Measurements from ENCODE around the gene BAIAP2L2.

BAIAP2L2 gene

DNA sequence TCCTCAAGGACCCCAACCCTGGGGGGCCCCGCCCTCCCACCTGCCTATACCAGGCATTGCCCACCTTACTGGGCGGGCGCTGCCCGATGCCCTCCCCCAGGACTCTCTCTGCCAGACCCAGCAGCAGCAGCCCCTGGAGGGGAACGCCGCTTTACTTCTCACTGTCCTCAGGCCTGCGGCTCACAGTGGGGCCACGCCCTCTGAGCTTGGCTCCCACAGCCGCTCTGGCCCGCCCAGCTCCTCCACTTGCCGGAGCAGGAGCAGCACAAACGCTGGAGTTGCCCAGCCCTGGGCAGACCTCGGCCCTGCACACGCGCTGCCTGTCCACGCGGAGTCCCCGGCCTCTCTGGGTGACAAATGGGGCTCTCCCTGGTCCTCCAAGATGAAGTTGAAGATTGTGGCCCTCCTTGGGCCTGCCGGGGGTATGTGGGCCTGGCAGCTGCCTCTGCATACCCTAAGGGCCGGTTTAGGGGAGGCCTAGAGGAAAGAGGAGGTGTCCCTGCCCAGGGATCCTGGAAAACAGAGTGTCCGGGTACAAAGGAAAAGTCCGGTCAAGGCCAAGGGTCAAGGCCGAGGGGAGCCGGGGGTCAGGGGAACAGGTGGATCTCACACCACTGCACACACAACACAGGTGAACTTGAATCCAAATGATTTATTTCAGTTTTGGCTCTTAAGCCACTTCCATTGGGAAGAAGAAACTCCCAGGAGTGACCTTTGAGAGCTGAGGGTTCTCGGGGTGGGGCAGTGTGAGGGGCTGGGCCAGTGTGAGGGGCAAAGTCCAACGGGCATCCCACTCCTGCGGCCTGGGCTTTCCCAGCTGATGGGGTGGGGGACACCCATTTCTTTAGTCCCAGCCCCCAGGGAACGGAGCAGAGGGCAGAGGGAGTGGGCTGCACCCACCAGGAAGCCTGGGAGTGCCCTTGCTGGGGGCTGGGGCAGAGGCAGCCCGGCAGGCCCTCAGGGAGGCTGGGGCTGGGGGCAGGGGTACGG, 674 bp upstream of the BAIAP2L2 start:
- Histone ChIP-seq H3K27me3 (ENCODE audit: control insufficient read depth, insufficient read depth, low read length) (no peaks in the 10 kb centered on the region), H3K27ac (ENCODE audit: low read depth, low read length) (no peak overlapping the region), H3K36me3 (ENCODE audit: control insufficient read depth, insufficient read depth, low read length) (no peaks in the 10 kb centered on the region), H3K4me3 (ENCODE audit: low read length) (peak overlapping the region; percentile 40), H3K9ac (ENCODE audit: low read length) (peak overlapping the region; percentile 16), H3K4me1 (ENCODE audit: control insufficient read depth, insufficient read depth, low read length) (no peaks in the 10 kb centered on the region)

- H3K27me3 ChIP-seq (ENCODE audit: control insufficient read depth, insufficient read depth, low read length): no peaks in the 10 kb centered on the region
- H3K36me3 ChIP-seq (ENCODE audit: control insufficient read depth, insufficient read depth, low read length): no peaks in the 10 kb centered on the region
- no peak overlapping the region for H3K4me3 ChIP-seq (ENCODE audit: low read length)
- H3K4me1 ChIP-seq (ENCODE audit: control insufficient read depth, insufficient read depth, low read length): no peaks in the 10 kb centered on the region
- H3K27ac ChIP-seq (ENCODE audit: low read depth, low read length): no peak overlapping the region
- no peak overlapping the region for H3K9ac ChIP-seq (ENCODE audit: low read length)
Measured at GRCh38 chr22:38109371-38110001, 998 bp downstream of the BAIAP2L2 start.

- Histone ChIP-seq H3K4me1 (ENCODE audit: control insufficient read depth, insufficient read depth, low read length) (no peaks in the 10 kb centered on the region), H3K27ac (ENCODE audit: low read depth, low read length) (no peak overlapping the region), H3K36me3 (ENCODE audit: control insufficient read depth, insufficient read depth, low read length) (no peaks in the 10 kb centered on the region), H3K4me3 (ENCODE audit: low read length) (no peak overlapping the region), H3K9ac (ENCODE audit: low read length) (no peak overlapping the region), H3K27me3 (ENCODE audit: control insufficient read depth, insufficient read depth, low read length) (no peaks in the 10 kb centered on the region)
Measured at GRCh38 chr22:38108561-38109319, 1.7 kb downstream of the BAIAP2L2 start.

GRCh38 chr22:38107692-38108515, 2.6 kb downstream of the BAIAP2L2 start:
- Histone ChIP-seq H3K27ac (ENCODE audit: low read depth, low read length) (no peak overlapping the region), H3K27me3 (ENCODE audit: control insufficient read depth, insufficient read depth, low read length) (no peaks in the 10 kb centered on the region), H3K9ac (ENCODE audit: low read length) (no peak overlapping the region), H3K4me1 (ENCODE audit: control insufficient read depth, insufficient read depth, low read length) (no peaks in the 10 kb centered on the region), H3K36me3 (ENCODE audit: control insufficient read depth, insufficient read depth, low read length) (no peaks in the 10 kb centered on the region), H3K4me3 (ENCODE audit: low read length) (no peak overlapping the region)

GRCh38 chr22:38106814-38107578, 3.5 kb downstream of the BAIAP2L2 start:
- no peak overlapping the region for H3K9ac ChIP-seq (ENCODE audit: low read length)
- no peak overlapping the region for H3K27ac ChIP-seq (ENCODE audit: low read depth, low read length)

GRCh38 chr22:38104084-38104483, 6.4 kb downstream of the BAIAP2L2 start:
- no peaks in the 10 kb centered on the region for H3K27me3 ChIP-seq (ENCODE audit: control insufficient read depth, insufficient read depth, low read length)
- H3K4me1 ChIP-seq (ENCODE audit: control insufficient read depth, insufficient read depth, low read length): no peaks in the 10 kb centered on the region
- H3K9ac ChIP-seq (ENCODE audit: low read length): no peak overlapping the region
- H3K36me3 ChIP-seq (ENCODE audit: control insufficient read depth, insufficient read depth, low read length): no peaks in the 10 kb centered on the region
- H3K4me3 ChIP-seq (ENCODE audit: low read length): no peak overlapping the region
- no peak overlapping the region for H3K27ac ChIP-seq (ENCODE audit: low read depth, low read length)

More at GRCh38 chr22:38106814-38107578, 3.5 kb downstream of the BAIAP2L2 start:
- Histone ChIP-seq H3K27me3 (ENCODE audit: control insufficient read depth, insufficient read depth, low read length) (no peaks in the 10 kb centered on the region), H3K36me3 (ENCODE audit: control insufficient read depth, insufficient read depth, low read length) (no peaks in the 10 kb centered on the region), H3K4me3 (ENCODE audit: low read length) (no peak overlapping the region), H3K4me1 (ENCODE audit: control insufficient read depth, insufficient read depth, low read length) (no peaks in the 10 kb centered on the region)

DNA sequence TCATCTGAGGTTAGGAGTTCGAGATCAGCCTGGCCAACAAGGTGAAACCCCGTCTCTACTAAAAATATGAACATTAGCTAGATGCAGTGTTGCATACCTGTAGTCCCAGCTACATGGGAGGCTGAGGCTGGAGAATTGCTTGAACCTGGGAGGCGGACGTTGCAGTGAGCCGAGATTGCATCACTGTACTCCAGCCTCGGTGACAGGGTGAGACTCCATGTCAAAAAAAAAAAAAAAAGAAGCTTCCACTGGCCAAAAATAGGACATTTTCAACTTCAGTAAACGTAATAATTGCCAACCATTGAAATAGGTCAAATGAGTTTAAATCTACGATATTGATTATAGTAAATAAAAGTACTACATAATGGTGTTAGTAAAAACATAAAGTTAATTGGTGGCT, 6.8 kb downstream of the BAIAP2L2 start:
- Histone ChIP-seq H3K9ac (ENCODE audit: low read length) (no peak overlapping the region), H3K27ac (ENCODE audit: low read depth, low read length) (no peak overlapping the region), H3K4me1 (ENCODE audit: control insufficient read depth, insufficient read depth, low read length) (no peaks in the 10 kb centered on the region), H3K27me3 (ENCODE audit: control insufficient read depth, insufficient read depth, low read length) (no peaks in the 10 kb centered on the region), H3K36me3 (ENCODE audit: control insufficient read depth, insufficient read depth, low read length) (peaks cover 4% of the 10 kb centered on the region), H3K4me3 (ENCODE audit: low read length) (no peak overlapping the region)

DNA sequence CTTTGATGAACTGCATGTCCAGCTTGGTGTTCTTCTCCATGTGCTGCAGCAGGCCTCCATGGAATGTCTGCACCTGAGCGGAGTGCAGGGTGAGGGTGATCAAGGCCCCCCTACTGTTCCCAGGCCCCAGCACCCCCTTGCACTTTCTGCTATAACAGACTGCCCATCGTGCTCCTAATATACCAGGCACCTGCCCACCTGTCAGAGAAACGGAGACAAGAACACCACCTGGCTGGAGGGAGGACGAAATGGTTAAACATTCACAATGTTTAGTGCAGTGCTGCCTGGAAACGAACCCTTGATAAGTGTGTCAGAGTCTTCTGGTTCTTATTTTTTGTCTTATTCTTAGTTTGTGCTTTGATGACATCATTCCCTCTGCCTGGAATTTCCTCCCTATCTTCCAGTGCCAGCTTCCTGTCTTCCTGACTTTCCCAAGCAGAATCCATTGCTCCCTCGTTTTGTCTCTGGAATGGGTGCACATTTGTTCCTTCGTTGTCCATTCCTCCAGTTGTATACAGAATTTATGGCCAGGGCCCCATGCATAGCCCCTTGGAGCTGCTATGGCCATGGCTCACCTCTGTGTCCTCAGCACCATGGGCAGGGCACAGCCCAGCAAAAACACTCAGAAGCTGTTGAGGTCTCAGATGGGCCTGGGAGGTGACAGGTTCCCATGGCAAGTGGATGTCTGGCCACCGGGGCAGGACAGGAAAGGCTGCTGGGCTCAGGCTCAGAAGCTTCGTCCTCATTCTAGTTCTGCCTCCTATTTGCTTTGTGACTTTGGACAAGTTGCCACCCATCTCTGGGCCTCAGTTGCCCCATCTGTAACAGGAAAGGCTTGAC, 11.9 kb downstream of the BAIAP2L2 start:
- H3K27ac ChIP-seq (ENCODE audit: low read depth, low read length): no peak overlapping the region
- no peaks in the 10 kb centered on the region for H3K4me1 ChIP-seq (ENCODE audit: control insufficient read depth, insufficient read depth, low read length)
- no peak overlapping the region for H3K4me3 ChIP-seq (ENCODE audit: low read length)
- peak overlapping the region; percentile 13 for H3K9ac ChIP-seq (ENCODE audit: low read length)
- H3K36me3 ChIP-seq (ENCODE audit: control insufficient read depth, insufficient read depth, low read length): peaks cover 4% of the 10 kb centered on the region
- H3K27me3 ChIP-seq (ENCODE audit: control insufficient read depth, insufficient read depth, low read length): no peaks in the 10 kb centered on the region

DNA sequence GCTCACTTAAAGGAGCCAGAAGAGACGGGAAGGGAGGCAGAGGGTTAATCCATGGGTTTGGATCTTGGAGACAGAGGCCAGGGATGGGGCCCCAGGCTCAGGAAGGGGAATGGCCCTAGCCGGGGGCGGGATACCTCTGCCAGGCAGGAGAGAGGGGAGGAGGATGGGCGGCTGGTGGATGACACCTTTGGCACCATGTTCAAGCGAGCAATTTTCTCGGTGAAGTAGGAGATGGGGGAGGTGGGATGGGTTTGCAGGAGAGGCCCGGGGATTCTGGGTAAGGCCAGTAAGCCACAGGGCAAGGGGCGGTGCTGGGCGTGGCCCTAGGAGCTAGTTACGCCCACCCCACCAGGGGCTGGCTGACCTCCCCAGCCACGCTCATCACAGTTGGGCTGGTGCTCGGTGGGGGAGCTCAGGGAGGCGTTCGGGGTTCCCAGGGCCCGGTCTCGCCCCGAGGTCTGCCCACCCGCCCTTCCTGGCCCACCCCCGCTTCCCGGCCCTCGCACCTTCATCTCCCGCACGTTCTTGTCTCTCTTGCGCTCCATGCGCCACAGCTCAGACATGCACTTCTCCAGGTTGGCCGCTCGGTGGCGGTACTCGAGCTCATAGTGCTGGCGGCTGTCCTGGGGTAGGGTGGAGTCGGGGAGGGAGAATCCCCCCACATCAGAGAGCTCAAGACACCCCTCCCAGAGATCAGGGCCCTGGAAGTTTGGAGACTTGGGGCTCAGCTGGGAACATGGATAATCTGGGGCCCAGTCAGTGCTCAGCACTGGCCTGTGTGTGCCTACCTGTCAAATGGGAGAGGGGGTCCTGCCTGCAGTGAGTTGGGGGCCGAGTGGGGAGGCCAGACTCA, 12.7 kb downstream of the BAIAP2L2 start:
- H3K9ac ChIP-seq (ENCODE audit: low read length): no peak overlapping the region
- peaks cover 4% of the 10 kb centered on the region for H3K36me3 ChIP-seq (ENCODE audit: control insufficient read depth, insufficient read depth, low read length)
- H3K4me3 ChIP-seq (ENCODE audit: low read length): no peak overlapping the region
- no peak overlapping the region for H3K27ac ChIP-seq (ENCODE audit: low read depth, low read length)
- no peaks in the 10 kb centered on the region for H3K4me1 ChIP-seq (ENCODE audit: control insufficient read depth, insufficient read depth, low read length)
- no peaks in the 10 kb centered on the region for H3K27me3 ChIP-seq (ENCODE audit: control insufficient read depth, insufficient read depth, low read length)

GRCh38 chr22:38097058-38097457, 13.4 kb downstream of the BAIAP2L2 start:
- Histone ChIP-seq H3K9ac (ENCODE audit: low read length) (no peak overlapping the region), H3K27me3 (ENCODE audit: control insufficient read depth, insufficient read depth, low read length) (no peaks in the 10 kb centered on the region), H3K4me1 (ENCODE audit: control insufficient read depth, insufficient read depth, low read length) (no peaks in the 10 kb centered on the region), H3K4me3 (ENCODE audit: low read length) (no peak overlapping the region), H3K36me3 (ENCODE audit: control insufficient read depth, insufficient read depth, low read length) (peaks cover 4% of the 10 kb centered on the region), H3K27ac (ENCODE audit: low read depth, low read length) (no peak overlapping the region)
